K562 (cell line): ENCODE measurements around the gene CARD11. TPM values are rescaled to one million over a fixed set of nuclear protein-coding genes. Genes with fewer than 3 reads are reported as not detected.

ENCODE experiments used
- ATAC-seq: fragments of 200-7000 bp; cut with Tn5 transposase; 3 replicates; pipeline ENCODE4 v1.9.1; 2020; ENCODE audit warnings: moderate library complexity
- BruUV-seq: library from RNA; stranded (reverse); fragments of 400-500 nt; replicated peaks from 2 replicates; lab custom pipeline; 2021; lab: Mats Ljungman, UMichigan
- CTCF ChIA-PET: fragments of 300-600 bp; formaldehyde crosslinking; extraction: SDS; loops from one replicate; lab custom pipeline; 2021; ENCODE audit warnings: low intra/inter-chr PET ratio; lab: Yijun Ruan, JAX
- POLR2A ChIA-PET: fragments of 300-600, 350-650 bp; sonication (Branson Sonifier 250); formaldehyde crosslinking; extraction: SDS; loops from one replicate; lab custom pipeline; 2021; ENCODE audit warnings: antibody characterized with exemption, inconsistent platforms; lab: Yijun Ruan, JAX
- DNase-seq, 4 experiments: peaks; one replicate each; pipeline versions ENCODE4 v3.0.0 to v3.0.0-alpha.2; 2011 to 2018; ENCODE audit warnings: low spot score in 3 of 4, mixed read lengths in 3 of 4; ENCODE audit errors: extremely low read depth in 1 of 4
- FAIRE-seq: peaks from 2 replicates; lab custom pipeline; 2011; peaks lifted over from hg19 to GRCh38; lab: Jason Lieb, UNC
- H2AFZ ChIP-seq: 2 replicates; pipeline ENCODE4 v1.6.0; 2011; ENCODE audit warnings: low read depth, low read length, control low read depth, inconsistent platforms
- H3K27ac ChIP-seq: fragments of 200-600 bp; 3 replicates; pipeline ENCODE4 v1.8.0; 2011; ENCODE audit warnings: low read depth, mild to moderate bottlenecking, control low read depth, inconsistent platforms, low read length, moderate library complexity, mixed read lengths; ENCODE audit errors: extremely low read depth
- H3K27me3 ChIP-seq, 2 experiments: fragments of 300-600 bp in 1 of 2; 2 replicates in 1 of 2; 3 replicates in 1 of 2; pipeline versions ENCODE4 v1.6.0 to v1.8.0; 2011; ENCODE audit warnings: inconsistent platforms in 2 of 2, low read length in 2 of 2, mild to moderate bottlenecking in 1 of 2, mixed read lengths in 1 of 2, moderate library complexity in 1 of 2; ENCODE audit not compliant: control insufficient read depth in 2 of 2, insufficient read depth in 2 of 2
- H3K36me3 ChIP-seq: fragments of 300-600 bp; 3 replicates; pipeline ENCODE4 v1.8.0; 2011; ENCODE audit warnings: mild to moderate bottlenecking, low read length, inconsistent platforms; ENCODE audit not compliant: control insufficient read depth, insufficient read depth
- H3K4me1 ChIP-seq, 2 experiments: fragments of 200-600 bp in 1 of 2; replicated peaks in 1 of 2; 2 replicates in 1 of 2; 3 replicates in 1 of 2; pipeline versions ENCODE4 v1.5.1 to v1.8.0; 2011; ENCODE audit warnings: inconsistent platforms in 2 of 2, low read length in 2 of 2, mild to moderate bottlenecking in 1 of 2, mixed read lengths in 1 of 2, moderate library complexity in 1 of 2; ENCODE audit not compliant: control insufficient read depth in 2 of 2, insufficient read depth in 2 of 2
- H3K4me2 ChIP-seq: 2 replicates; pipeline ENCODE4 v1.6.1; 2011; ENCODE audit warnings: low read length, control low read depth, inconsistent platforms, mixed read lengths; ENCODE audit not compliant: insufficient read depth
- H3K4me3 ChIP-seq: fragments of 200-600 bp; sonication (generic), shearing (Covaris generic); 2 replicates; pipeline ENCODE4 v1.5.1; 2016; ENCODE audit warnings: control low read depth, inconsistent platforms
- H3K79me2 ChIP-seq: fragments of 200-600 bp; 3 replicates; pipeline ENCODE4 v1.8.0; 2011; ENCODE audit warnings: low read length, inconsistent platforms; ENCODE audit not compliant: control insufficient read depth, insufficient read depth
- H3K9ac ChIP-seq, 2 experiments: 2 replicates each; pipeline versions ENCODE4 v1.6.0 to v1.6.1; 2011; ENCODE audit warnings: low read depth in 2 of 2, low read length in 2 of 2, control low read depth in 1 of 2, inconsistent platforms in 1 of 2, mild to moderate bottlenecking in 1 of 2, mixed read lengths in 1 of 2; ENCODE audit not compliant: insufficient read depth in 1 of 2
- H3K9me1 ChIP-seq: one replicate; pipeline ENCODE4 v1.6.0; 2011; ENCODE audit warnings: inconsistent platforms, mild to moderate bottlenecking, low read length, moderate library complexity; ENCODE audit not compliant: control insufficient read depth, insufficient read depth
- H3K9me3 ChIP-seq: replicated peaks from 2 replicates; pipeline ENCODE4 v1.5.1; 2011; ENCODE audit warnings: low read depth, low read length, inconsistent platforms; ENCODE audit not compliant: control insufficient read depth, insufficient read depth
- H4K20me1 ChIP-seq: replicated peaks from 2 replicates; pipeline ENCODE4 v1.6.1; 2011; ENCODE audit warnings: low read length, inconsistent platforms, mixed read lengths; ENCODE audit not compliant: control insufficient read depth, insufficient read depth
- CHAMP1 ChIP-seq: fragments of 450-650 bp; IDR thresholded peaks from 2 replicates; pipeline ENCODE4 v1.6.1; 2016; ENCODE audit warnings: mild to moderate bottlenecking
- IRF9 ChIP-seq: fragments of 450-650 bp; IDR thresholded peaks from 2 replicates; pipeline ENCODE4 v1.6.1; 2016; ENCODE audit warnings: missing biosample characterization, missing genetic modification characterization
- MEF2A ChIP-seq: IDR thresholded peaks from 2 replicates; pipeline ENCODE4 v1.6.1; 2011; ENCODE audit warnings: low read depth, mild to moderate bottlenecking, low read length, moderate library complexity; ENCODE audit not compliant: control insufficient read depth
- NR1H2 ChIP-seq: sonication (generic); formaldehyde crosslinking; IDR thresholded peaks from 2 replicates; pipeline ENCODE4 v1.4.0; 2020; ENCODE audit warnings: mild to moderate bottlenecking, missing genetic modification reagents
- TBL1XR1 ChIP-seq, 2 experiments: IDR thresholded peaks; 2 replicates each; pipeline ENCODE4 v1.6.1; 2012; ENCODE audit warnings: improper control_type of control experiment in 2 of 2, low read length in 2 of 2, mild to moderate bottlenecking in 1 of 2
- ZBTB26 ChIP-seq: fragments of 450-650 bp; formaldehyde crosslinking; IDR thresholded peaks from 2 replicates; pipeline ENCODE4 v1.4.0; 2022; ENCODE audit warnings: missing genetic modification characterization
- ZNF165 ChIP-seq: fragments of 250-450 bp; sonication (Bioruptor Pico); IDR thresholded peaks from 2 replicates; pipeline ENCODE4 v1.4.0; 2020; ENCODE audit warnings: borderline replicate concordance
- ZNF316 ChIP-seq: fragments of 450-650 bp; IDR thresholded peaks from 2 replicates; pipeline ENCODE4 v1.6.1; 2016
- ZNF41 ChIP-seq: fragments of 250-450 bp; sonication (Bioruptor Pico); conservative IDR thresholded peaks from 2 replicates; pipeline ENCODE4 v1.4.0; 2020; ENCODE audit warnings: mild to moderate bottlenecking
- WGBS: fragments of 100-300 bp; shearing (Covaris generic); methylation state at CpG from one replicate; pipeline ENCODE4 v1.1.6; 2016; ENCODE audit warnings: low coverage, mixed read lengths; ENCODE audit not compliant: insufficient coverage; ENCODE audit errors: missing lambda C conversion rate; 5-methylcytosine and 5-hydroxymethylcytosine counted together
- in situ Hi-C: fragments of 300-500 bp; cut with MboI; formaldehyde crosslinking; loops from 4 replicates; pipeline ENCODE4 v1.15.0; 2018; ENCODE audit warnings: inconsistent platforms, mixed read lengths
- intact Hi-C: fragments of 100-400 bp; cut with micrococcal nuclease; formaldehyde crosslinking; loops from 2 replicates; pipeline ENCODE4 v1.14.2; 2022
- polyA plus RNA-seq, 8 experiments: library from polyadenylated mRNA; depleted of rRNA in 4 of 8; stranded (reverse) in 5 of 8; unstranded in 3 of 8; fragments of >200 nt; fragmentation: Nextera tagmentation in 2 of 8; fragmentation: Illumina TruSeq in 1 of 8; extraction: Ambion mirVana in 2 of 8; extraction: Trizol in 1 of 8; gene quantifications; 2 replicates each; pipeline versions ENCODE4 v1.2.1 to v1.2.3, GENCODE V29; 2011 to 2014; ENCODE audit warnings: inconsistent platforms in 1 of 8, missing spikeins in 1 of 8
- total RNA-seq, 7 experiments: library from RNA; depleted of rRNA in 6 of 7; stranded (reverse); fragments of >200 nt in 6 of 7; fragmentation: Illumina TruSeq in 2 of 7; extraction: Trizol in 2 of 7; gene quantifications; 2 replicates each; pipeline versions ENCODE4 v1.2.1 to v1.2.3, GENCODE V29; 2011 to 2021; ENCODE audit warnings: low replicate concordance in 1 of 7

The CARD11 gene
- total and polyA plus RNA-seq, 9 of the 15 experiments (the other 6 are each of a cell fraction or from before 2014, with no cell fraction given), result 0.07 to 12.8 (median 5.7) TPM

- Histone ChIP-seq H3K9me3 (no peaks in the 10 kb centered on the region), H3K4me2 (no peak overlapping the region), H3K9me1 (no peaks in the 10 kb centered on the region), H2AFZ (no peak overlapping the region), H4K20me1 (no peaks in the 10 kb centered on the region), H3K4me1 (peaks cover 0 to 7% of the 10 kb centered on the region in 2 experiments; a peak in 2 of 5 replicates), H3K36me3 (no peaks in the 10 kb centered on the region), H3K4me3 (no peak overlapping the region), H3K9ac (no peak overlapping the region), H3K79me2 (no peaks in the 10 kb centered on the region), H3K27me3 (no peaks in the 10 kb centered on the region), H3K27ac (no peak overlapping the region)
- POLR2A ChIA-PET, result interaction anchor here (0.6 kb wide), 1 partner anchor 1677 kb away, joined by 3 read pairs; no protein-coding TSS in a partner anchor
- WGBS, result 77% methylated on average over 8 of the region's 8 CpGs
- DNase-seq (no peak), FAIRE-seq (no peak), ATAC-seq (no peak)
- CTCF ChIA-PET, result interaction anchor here (0.5 kb wide), 1 partner anchor 49 kb away, joined by 3 read pairs; no protein-coding TSS in a partner anchor
- no TSS peak for BruUV-seq
- intact Hi-C loops, result no loop called here
- in situ Hi-C loops, result no loop called here
- TF ChIP-seq IRF9, result no peak
- TF ChIP-seq NR1H2 (CRISPR knock-in tag), result no peak
- no peak for TF ChIP-seq ZNF165 (CRISPR knock-in tag)
- no peak for TF ChIP-seq ZNF41 (CRISPR knock-in tag)
- no peak for TF ChIP-seq TBL1XR1 (IDR thresholded peaks at IDR 0.05; ENCODE audit: low read length in 2 of 2)
- TF ChIP-seq ZNF316, result no peak
- TF ChIP-seq CHAMP1, result no peak
- no peak for TF ChIP-seq ZBTB26 (CRISPR knock-in tag)
- TF ChIP-seq MEF2A, result no peak
Measured at GRCh38 chr7:2936301-2936700, 107.4 kb downstream of the CARD11 start.
